KMS-11 (cell line): Measurements from ENCODE around the gene PKD1L1.

Experiments
- H2AFZ ChIP-seq: fragments of 200-600 bp; sonication (generic); 2 replicates; pipeline ENCODE4 v1.6.1; 2016; ENCODE audit warnings: antibody characterized with exemption, mixed run types, low read depth
- H3K27ac ChIP-seq: fragments of 200-600 bp; sonication (generic); 2 replicates; pipeline ENCODE4 v1.6.1; 2016; ENCODE audit warnings: mild to moderate bottlenecking, mixed run types
- H3K27me3 ChIP-seq: fragments of 200-600 bp; sonication (generic); 2 replicates; pipeline ENCODE4 v1.6.1; 2017; ENCODE audit warnings: mild to moderate bottlenecking, low read depth, mixed run types, moderate library complexity; ENCODE audit not compliant: insufficient read depth
- H3K36me3 ChIP-seq: fragments of 200-600 bp; sonication (generic); 2 replicates; pipeline ENCODE4 v1.6.1; 2017; ENCODE audit warnings: mild to moderate bottlenecking, mixed run types; ENCODE audit not compliant: insufficient read depth
- H3K4me1 ChIP-seq: fragments of 200-600 bp; sonication (generic); 2 replicates; pipeline ENCODE4 v1.6.1; 2016; ENCODE audit warnings: mild to moderate bottlenecking, low read depth, mixed run types; ENCODE audit not compliant: poor library complexity, severe bottlenecking
- H3K4me2 ChIP-seq: fragments of 200-600 bp; sonication (generic); 2 replicates; pipeline ENCODE4 v1.7.0; 2016; ENCODE audit warnings: mild to moderate bottlenecking, mixed run types
- H3K4me3 ChIP-seq: fragments of 200-600 bp; sonication (generic); IDR thresholded peaks from 2 replicates; pipeline ENCODE4 v1.6.1; 2017; ENCODE audit warnings: low read depth, low read length, mixed read lengths; ENCODE audit not compliant: insufficient read depth
- H3K79me2 ChIP-seq: fragments of 200-600 bp; sonication (generic); 2 replicates; pipeline ENCODE4 v1.6.1; 2016; ENCODE audit warnings: low read depth, mixed run types; ENCODE audit not compliant: insufficient read depth
- H3K9ac ChIP-seq: fragments of 200-600 bp; sonication (generic); 2 replicates; pipeline ENCODE4 v1.6.1; 2016; ENCODE audit warnings: mild to moderate bottlenecking, mixed run types
- H4K20me1 ChIP-seq: fragments of 200-600 bp; sonication (generic); 2 replicates; pipeline ENCODE4 v1.6.1; 2016; ENCODE audit warnings: mild to moderate bottlenecking, mixed run types; ENCODE audit not compliant: insufficient read depth
- TF ChIP-seq, protein P1 (sequence below): fragments of 200-600 bp; sonication (generic); conservative IDR thresholded peaks from 2 replicates; pipeline ENCODE4 v1.6.1; 2017; ENCODE audit warnings: low read depth, mild to moderate bottlenecking, antibody characterized with exemption, low read length, moderate library complexity, mixed read lengths

Gene PKD1L1

DNA sequence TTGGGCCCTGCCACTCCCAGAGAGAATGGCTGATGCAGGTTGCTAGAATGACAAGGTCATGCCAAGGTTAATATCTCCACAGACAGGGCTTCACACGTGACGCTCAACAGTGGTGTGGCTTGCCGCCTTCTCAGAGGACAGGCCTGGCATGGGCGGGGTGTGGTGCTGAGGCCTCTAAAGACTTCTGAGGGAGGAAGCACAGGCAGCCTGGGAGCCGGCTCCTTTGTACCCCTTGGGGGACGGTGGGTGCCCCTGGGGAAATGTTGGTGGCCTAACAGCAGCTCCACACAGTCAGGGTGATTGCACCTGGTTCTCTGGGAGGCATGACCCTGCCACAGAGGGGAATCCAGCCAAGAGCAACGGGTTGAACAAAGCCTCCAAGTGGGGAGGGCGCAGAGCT, 115.1 kb downstream of the PKD1L1 start:
- no peaks in the 10 kb centered on the region for H3K36me3 ChIP-seq
- H4K20me1 ChIP-seq, result no peaks in the 10 kb centered on the region
- H3K27me3 ChIP-seq, result no peaks in the 10 kb centered on the region
- no peak overlapping the region for H3K4me2 ChIP-seq
- no peak overlapping the region for H2AFZ ChIP-seq
- no peak overlapping the region for H3K9ac ChIP-seq
- no peaks in the 10 kb centered on the region for H3K4me1 ChIP-seq
- H3K79me2 ChIP-seq, result no peaks in the 10 kb centered on the region
- H3K27ac ChIP-seq, result no peak overlapping the region
- TF ChIP-seq, protein P1, sequence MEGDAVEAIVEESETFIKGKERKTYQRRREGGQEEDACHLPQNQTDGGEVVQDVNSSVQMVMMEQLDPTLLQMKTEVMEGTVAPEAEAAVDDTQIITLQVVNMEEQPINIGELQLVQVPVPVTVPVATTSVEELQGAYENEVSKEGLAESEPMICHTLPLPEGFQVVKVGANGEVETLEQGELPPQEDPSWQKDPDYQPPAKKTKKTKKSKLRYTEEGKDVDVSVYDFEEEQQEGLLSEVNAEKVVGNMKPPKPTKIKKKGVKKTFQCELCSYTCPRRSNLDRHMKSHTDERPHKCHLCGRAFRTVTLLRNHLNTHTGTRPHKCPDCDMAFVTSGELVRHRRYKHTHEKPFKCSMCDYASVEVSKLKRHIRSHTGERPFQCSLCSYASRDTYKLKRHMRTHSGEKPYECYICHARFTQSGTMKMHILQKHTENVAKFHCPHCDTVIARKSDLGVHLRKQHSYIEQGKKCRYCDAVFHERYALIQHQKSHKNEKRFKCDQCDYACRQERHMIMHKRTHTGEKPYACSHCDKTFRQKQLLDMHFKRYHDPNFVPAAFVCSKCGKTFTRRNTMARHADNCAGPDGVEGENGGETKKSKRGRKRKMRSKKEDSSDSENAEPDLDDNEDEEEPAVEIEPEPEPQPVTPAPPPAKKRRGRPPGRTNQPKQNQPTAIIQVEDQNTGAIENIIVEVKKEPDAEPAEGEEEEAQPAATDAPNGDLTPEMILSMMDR, result no peak
- H3K4me3 ChIP-seq, result no peak overlapping the region

DNA sequence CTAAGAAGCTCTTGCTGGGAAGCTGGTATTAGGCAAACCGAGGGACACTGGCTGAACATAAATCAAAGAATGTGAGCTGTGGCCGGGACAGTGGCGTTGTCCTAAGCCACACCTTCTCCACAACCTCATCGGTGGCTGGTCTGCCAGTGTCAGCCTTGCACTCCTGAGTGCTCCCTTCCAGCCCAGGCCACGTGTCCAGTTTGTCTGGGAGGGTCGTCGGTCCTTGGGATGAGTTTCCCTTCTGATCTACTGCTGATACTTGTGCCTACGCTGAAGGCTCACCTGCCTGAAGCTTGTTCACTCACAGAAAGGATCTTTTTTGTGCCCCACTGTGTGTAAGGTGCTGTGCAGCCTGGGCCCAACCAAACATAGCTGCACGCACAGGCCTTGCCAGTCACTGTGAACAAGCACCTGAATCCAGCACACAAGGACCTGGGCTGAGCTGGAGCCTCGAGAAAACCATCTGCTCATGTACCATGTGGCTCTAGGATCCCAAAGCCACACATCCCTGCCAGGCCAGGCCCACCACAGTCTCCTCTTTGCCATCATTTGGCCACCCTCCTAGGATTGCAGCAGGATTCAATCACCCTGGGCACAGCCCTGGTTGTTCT, 116.1 kb downstream of the PKD1L1 start:
- Histone ChIP-seq H3K4me2 (no peak overlapping the region), H3K79me2 (no peaks in the 10 kb centered on the region), H3K27ac (no peak overlapping the region), H3K9ac (no peak overlapping the region), H3K4me1 (no peaks in the 10 kb centered on the region), H3K27me3 (no peaks in the 10 kb centered on the region), H2AFZ (no peak overlapping the region), H3K36me3 (no peaks in the 10 kb centered on the region), H3K4me3 (no peak overlapping the region), H4K20me1 (no peaks in the 10 kb centered on the region)
- TF ChIP-seq, protein P1, result no peak

DNA sequence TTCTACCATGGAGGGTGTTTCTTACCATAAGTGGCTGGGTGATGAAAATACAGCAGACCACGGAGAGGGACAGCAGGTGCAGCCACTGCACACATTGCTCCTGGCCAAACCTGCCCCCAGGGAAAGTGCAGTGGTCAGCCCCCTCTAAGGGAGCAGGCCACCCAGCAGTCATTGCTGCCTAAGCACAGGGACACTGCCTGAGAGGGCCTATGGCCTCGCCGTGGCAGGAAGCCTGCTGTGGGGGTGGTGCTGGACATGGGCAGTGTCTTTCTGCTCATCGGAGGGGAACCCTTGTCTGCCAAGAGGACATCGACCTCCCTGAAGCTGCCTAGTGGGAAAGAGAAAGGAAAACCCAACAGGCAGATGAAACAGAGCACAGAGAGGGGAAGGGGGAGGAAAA, 118.3 kb downstream of the PKD1L1 start:
- Histone ChIP-seq H2AFZ (no peak overlapping the region), H3K4me1 (no peaks in the 10 kb centered on the region), H3K27me3 (no peaks in the 10 kb centered on the region), H3K9ac (no peak overlapping the region), H3K27ac (no peak overlapping the region), H3K36me3 (no peaks in the 10 kb centered on the region), H3K4me3 (no peak overlapping the region), H3K79me2 (no peaks in the 10 kb centered on the region), H4K20me1 (no peaks in the 10 kb centered on the region), H3K4me2 (no peak overlapping the region)
- TF ChIP-seq, protein P1, result no peak

DNA sequence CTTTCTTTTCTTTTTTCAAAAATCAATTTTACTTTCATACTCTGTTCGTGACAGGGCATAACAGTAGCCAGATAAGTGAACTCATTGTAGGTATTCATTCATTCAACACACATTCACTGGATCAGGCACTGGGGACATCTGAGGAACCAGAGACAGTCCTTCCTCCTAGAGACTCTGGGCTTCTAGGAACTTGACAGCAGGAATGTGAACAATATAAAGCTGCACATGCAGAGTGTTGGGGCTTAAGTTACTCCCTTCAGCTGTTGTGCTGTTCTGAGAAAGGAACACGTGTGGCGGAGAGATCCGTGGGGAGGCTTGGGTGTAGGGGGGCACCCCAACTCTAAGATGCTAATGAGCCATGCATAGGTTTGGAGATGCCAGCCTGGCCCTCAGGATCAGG, 120.4 kb downstream of the PKD1L1 start:
- Histone ChIP-seq H3K27ac (no peak overlapping the region), H3K27me3 (no peaks in the 10 kb centered on the region), H4K20me1 (no peaks in the 10 kb centered on the region), H3K4me1 (no peaks in the 10 kb centered on the region), H2AFZ (no peak overlapping the region), H3K4me2 (no peak overlapping the region), H3K9ac (no peak overlapping the region), H3K36me3 (no peaks in the 10 kb centered on the region), H3K79me2 (no peaks in the 10 kb centered on the region), H3K4me3 (no peak overlapping the region)
- TF ChIP-seq, protein P1, result no peak
